Cerebellar nuclear complex (tissue), 1 donor: Measurements from ENCODE around the gene KRTAP5-4.

Source experiments
- DNase-seq, 2 experiments: peaks; one replicate each; lab custom pipeline; 2025; lab: John Stamatoyannopoulos, UW

The KRTAP5-4 gene

GRCh38 chr11:1572197-1573076, 49.5 kb downstream of the KRTAP5-4 start, which contains the start of gene DUSP8:
DUSP8 (minus strand) TSS chr11:1572271; CDS start chr11:1565826, 6,445 bp downstream.
- DNase-seq: peak; percentile 37 to 75

GRCh38 chr11:1571760-1572196, 50.2 kb downstream of the KRTAP5-4 start:
- no peak for DNase-seq
